Activated T-cell treated with anti-CD3 and anti-CD28 coated beads, Interleukin-2, amount 50 U/mL, for 24 hours (primary cell): ENCODE results near the gene EAPP.
"Not testable (repeated sequence)": the region's sequence is repeated elsewhere in the genome, so short reads cannot be mapped to it uniquely, and the experiment has no call there.

Experiments
- DNase-seq: peaks from one replicate; pipeline ENCODE4 v3.0.0-alpha.2; 2020
- H3K27ac Mint-ChIP-seq: 2 replicates; pipeline ENCODE4 v1.8.0; 2020; ENCODE audit warnings: mild to moderate bottlenecking, mixed read lengths
- H3K27me3 Mint-ChIP-seq: 2 replicates; pipeline ENCODE4 v1.8.0; 2020; ENCODE audit warnings: mixed read lengths
- H3K36me3 Mint-ChIP-seq: 2 replicates; pipeline ENCODE4 v1.8.0; 2020; ENCODE audit warnings: low read depth, mixed read lengths
- H3K4me1 Mint-ChIP-seq: 2 replicates; pipeline ENCODE4 v1.8.0; 2020; ENCODE audit warnings: low read depth, mixed read lengths
- H3K4me3 Mint-ChIP-seq: 2 replicates; pipeline ENCODE4 v1.8.0; 2020; ENCODE audit warnings: mild to moderate bottlenecking, moderate library complexity, mixed read lengths
- H3K9me3 Mint-ChIP-seq: 2 replicates; pipeline ENCODE4 v1.8.0; 2020; ENCODE audit warnings: mixed read lengths

The EAPP gene

DNA sequence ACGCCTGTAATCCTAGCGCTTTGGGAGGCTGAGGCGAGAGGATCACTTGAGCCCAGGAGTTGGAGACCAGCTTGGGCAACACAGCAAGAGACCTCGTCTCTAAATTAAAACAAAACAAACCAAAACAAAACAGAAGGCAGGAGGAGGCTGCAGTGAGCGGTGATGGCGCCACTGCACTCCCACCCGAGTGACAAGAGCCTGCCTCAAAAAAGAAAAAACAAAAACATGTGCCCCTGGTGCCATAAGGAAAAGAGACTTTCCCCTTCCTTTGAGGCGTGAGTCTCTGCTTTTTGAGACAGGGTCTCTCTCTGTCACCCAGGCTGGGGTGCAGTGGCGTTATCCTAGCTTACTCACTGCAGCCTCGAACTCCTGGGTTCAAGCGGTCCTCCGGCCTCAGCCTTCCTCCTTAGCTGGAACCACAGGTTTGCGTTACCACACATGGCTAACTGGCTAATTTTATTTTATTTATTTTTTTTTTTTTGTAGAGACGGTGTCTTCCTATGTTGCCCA lies 9.0 kb upstream of the EAPP start:
- H3K4me3 Mint-ChIP-seq: no peak overlapping the region
- H3K9me3 Mint-ChIP-seq: peaks cover 5% of the 10 kb centered on the region
- peak overlapping the region; percentile 83 for H3K27ac Mint-ChIP-seq
- peaks cover 14% of the 10 kb centered on the region for H3K4me1 Mint-ChIP-seq
- no peaks in the 10 kb centered on the region for H3K36me3 Mint-ChIP-seq
- H3K27me3 Mint-ChIP-seq: no peaks in the 10 kb centered on the region
- DNase-seq: peak; percentile 26

DNA sequence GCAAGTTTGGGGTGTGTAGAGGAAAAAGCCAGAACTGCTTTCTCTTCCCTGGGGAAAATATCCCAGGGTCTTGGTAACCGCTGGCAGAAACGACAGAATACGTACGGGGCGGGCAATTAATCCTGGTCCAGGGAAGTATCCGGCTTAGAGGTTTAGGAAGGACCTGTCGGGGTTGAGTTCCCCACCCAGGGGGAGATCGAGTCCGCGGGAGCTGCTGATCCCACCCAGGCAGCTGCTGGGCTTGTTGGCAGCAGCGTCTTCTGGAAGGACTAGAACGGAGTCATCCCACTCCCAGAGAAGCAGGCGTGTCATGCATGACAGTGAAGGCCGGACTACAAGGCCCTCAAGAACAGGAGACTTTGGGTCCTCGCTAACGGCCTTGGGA lies 7.6 kb upstream of the EAPP start:
- not testable (repeated sequence) for H3K4me3 Mint-ChIP-seq, H3K36me3 Mint-ChIP-seq, DNase-seq, H3K27me3 Mint-ChIP-seq, H3K9me3 Mint-ChIP-seq, H3K27ac Mint-ChIP-seq
- peaks cover 14% of the 10 kb centered on the region for H3K4me1 Mint-ChIP-seq

DNA sequence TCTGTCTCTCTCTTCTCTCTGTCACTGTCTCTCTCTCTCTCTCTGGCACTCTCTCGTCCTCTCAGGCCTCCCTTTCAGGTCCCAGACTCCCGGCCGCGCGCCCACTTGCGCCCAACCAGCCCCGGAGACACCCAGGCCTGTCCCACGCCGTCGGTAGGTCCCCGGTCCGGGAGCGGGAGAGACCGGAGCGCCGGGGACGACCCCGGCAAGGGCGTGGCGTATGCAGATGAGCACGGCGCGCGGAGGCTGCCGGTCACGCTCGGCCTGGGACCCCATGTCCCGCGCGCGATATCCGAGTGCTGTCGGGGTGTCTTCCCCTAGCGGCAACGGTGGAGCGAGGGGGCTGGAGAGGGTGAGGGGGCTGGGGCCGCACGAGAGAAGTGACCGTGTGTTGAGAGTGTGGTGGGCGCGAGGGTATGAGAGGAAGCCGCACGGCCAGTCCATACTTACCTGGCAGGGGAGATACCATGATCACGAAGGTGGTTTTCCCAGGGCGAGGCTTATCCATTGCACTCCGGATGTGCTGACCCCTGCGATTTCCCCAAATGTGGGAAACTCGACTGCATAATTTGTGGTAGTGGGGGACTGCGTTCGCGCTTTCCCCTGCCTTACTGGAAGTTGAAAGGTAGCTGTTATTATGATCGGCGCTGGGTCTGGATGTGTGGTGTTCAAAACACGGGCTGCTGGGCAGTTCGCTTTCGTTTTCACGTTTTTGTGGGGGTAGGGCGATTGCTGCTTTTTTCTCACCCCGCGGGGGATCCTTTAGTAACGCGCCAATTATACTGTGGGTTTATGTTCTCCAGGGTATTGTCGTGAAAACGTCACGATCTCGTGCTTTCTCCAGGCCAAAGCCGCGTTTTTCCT lies 7.0 kb upstream of the EAPP start:
- not testable (repeated sequence) for H3K4me3 Mint-ChIP-seq, H3K36me3 Mint-ChIP-seq, H3K27ac Mint-ChIP-seq, DNase-seq, H3K9me3 Mint-ChIP-seq, H3K27me3 Mint-ChIP-seq
- peaks cover 10% of the 10 kb centered on the region for H3K4me1 Mint-ChIP-seq

DNA sequence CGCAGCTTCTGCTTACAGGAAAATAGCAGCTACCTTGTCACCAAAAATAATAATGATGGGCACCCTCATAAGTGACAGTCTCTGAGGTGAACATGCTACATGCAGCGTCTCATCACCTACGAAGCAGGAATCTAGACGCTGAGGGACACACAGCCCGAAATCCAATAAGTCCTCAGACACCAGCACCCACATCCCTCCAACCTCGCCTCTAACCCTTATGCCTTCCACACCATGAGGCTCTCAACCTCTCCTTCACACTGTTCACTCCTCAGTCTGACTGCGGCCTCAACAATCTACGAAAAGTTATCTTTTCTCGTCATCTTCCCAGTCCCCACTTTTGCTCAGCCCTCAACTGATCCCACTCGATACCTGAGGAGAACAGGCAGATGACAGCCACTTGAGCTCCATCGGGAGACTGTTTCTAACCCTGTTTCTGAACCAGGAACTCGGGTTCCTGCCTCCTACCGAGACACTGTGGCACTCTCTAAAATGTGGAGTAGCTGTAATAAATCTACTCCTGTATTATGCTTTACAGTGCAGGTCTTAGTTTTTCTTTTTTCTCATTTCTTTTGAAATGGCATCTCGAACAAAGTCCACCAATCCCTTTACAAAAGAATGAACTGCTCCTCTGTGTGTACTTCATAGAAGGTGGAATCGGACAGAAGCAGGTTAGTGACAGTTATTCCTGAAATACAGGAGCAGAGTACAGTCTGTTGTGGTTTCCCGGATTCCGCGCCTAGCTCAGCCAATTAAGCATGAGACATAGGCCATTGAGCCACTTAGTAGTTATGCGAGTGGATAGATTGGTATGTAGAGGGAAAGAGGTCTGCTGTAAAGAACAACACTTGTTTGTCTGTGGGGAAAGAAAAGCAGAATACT lies 919 bp upstream of the EAPP start:
- H3K27ac Mint-ChIP-seq: peak overlapping the region; percentile 99
- peak overlapping the region; percentile 100 for H3K4me3 Mint-ChIP-seq
- DNase-seq, H3K9me3 Mint-ChIP-seq, H3K27me3 Mint-ChIP-seq: not testable (repeated sequence)
- peaks cover 27% of the 10 kb centered on the region for H3K36me3 Mint-ChIP-seq
- H3K4me1 Mint-ChIP-seq: peaks cover 33% of the 10 kb centered on the region

DNA sequence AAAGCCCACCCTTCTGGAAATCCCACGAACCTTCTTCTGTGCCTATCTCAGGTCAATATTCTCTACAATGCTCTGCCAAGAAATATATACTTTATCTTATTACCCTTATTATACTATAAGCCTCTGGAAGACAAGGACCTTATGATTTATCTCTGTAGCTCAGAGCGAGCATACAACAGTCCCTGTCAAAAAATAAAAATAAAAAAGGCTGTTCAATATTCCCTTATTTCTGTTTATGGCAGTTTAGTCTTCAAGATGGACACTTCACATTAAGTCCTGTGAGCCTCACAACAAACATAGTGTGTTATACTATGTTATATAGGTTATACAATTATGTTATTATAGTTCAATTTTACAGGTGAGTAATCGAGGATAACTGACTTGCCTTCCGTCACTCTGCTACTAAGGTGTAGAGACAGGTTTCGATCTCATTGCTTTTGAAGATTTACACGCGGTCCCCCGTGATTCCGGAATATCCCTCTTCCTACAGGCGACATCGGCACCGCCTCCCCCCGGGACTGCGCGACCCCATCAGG lies 562 bp downstream of the EAPP start:
- Mint-ChIP-seq H3K27me3 (no peaks in the 10 kb centered on the region), H3K27ac (peak overlapping the region; percentile 99)
- DNase-seq: no peak

GRCh38 chr14:34538096-34538495 lies 1.4 kb downstream of the EAPP start:
- H3K27me3 Mint-ChIP-seq, H3K9me3 Mint-ChIP-seq, DNase-seq: not testable (repeated sequence)
- H3K27ac Mint-ChIP-seq: peak overlapping the region; percentile 99
- H3K4me1 Mint-ChIP-seq: peaks cover 43% of the 10 kb centered on the region
- peak overlapping the region; percentile 100 for H3K4me3 Mint-ChIP-seq
- peaks cover 42% of the 10 kb centered on the region for H3K36me3 Mint-ChIP-seq

More for the DNA sequence above, 562 bp downstream of the EAPP start:
- H3K9me3 Mint-ChIP-seq: no peaks in the 10 kb centered on the region
- H3K4me1 Mint-ChIP-seq: peaks cover 39% of the 10 kb centered on the region
- H3K4me3 Mint-ChIP-seq: peak overlapping the region; percentile 100
- H3K36me3 Mint-ChIP-seq: peaks cover 35% of the 10 kb centered on the region

DNA sequence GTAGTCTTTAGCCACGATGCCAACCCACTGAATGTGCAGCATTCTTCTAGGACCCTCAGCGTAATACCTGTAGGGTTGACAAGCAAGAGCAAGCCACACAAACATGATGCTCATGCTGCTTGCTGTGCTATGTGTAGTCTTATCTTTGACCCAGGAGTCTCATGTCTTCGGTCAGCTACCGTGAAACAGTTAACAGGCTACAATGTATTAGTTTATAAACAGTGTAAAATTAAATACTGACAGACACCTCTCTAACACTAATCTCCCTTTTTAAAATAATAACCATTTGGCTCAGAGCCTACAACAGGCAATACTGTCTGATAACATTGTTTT lies 1.9 kb downstream of the EAPP start:
- Mint-ChIP-seq H3K27me3 (no peaks in the 10 kb centered on the region), H3K4me3 (peak overlapping the region; percentile 53), H3K4me1 (peaks cover 43% of the 10 kb centered on the region), H3K9me3 (no peaks in the 10 kb centered on the region), H3K27ac (peak overlapping the region; percentile 82), H3K36me3 (peaks cover 46% of the 10 kb centered on the region)
- no peak for DNase-seq

- peak overlapping the region; percentile 82 for H3K27ac Mint-ChIP-seq
- peaks cover 43% of the 10 kb centered on the region for H3K4me1 Mint-ChIP-seq
- H3K9me3 Mint-ChIP-seq: no peaks in the 10 kb centered on the region
- H3K4me3 Mint-ChIP-seq: peak overlapping the region; percentile 53
- H3K27me3 Mint-ChIP-seq: no peaks in the 10 kb centered on the region
- H3K36me3 Mint-ChIP-seq: peaks cover 52% of the 10 kb centered on the region
- DNase-seq: no peak
Observed at GRCh38 chr14:34536951-34537676, 2.4 kb downstream of the EAPP start.

DNA sequence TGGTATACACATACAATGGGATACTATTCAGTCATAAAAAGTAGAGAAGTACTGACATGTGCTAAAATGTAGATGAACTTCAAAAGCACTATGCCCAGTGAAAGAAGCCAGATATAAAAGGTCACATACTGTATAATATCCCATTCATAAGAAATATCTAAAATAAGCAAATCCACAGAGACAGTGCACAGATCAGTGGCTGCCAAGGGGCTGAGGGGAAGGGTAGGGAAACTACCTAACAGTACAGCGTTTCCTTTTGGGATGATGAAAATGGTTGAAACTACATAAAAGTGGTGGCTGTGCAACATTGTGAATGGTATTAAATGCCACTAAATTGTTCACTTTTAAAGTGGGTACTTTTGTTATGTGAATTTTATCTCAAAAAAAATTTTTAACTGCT lies 11.9 kb downstream of the EAPP start:
- no peaks in the 10 kb centered on the region for H3K27me3 Mint-ChIP-seq
- no peaks in the 10 kb centered on the region for H3K4me1 Mint-ChIP-seq
- H3K9me3 Mint-ChIP-seq: no peaks in the 10 kb centered on the region
- H3K4me3 Mint-ChIP-seq: no peak overlapping the region
- peaks cover 87% of the 10 kb centered on the region for H3K36me3 Mint-ChIP-seq
- no peak for DNase-seq
- H3K27ac Mint-ChIP-seq: no peak overlapping the region

GRCh38 chr14:34524216-34524615 lies 15.3 kb downstream of the EAPP start:
- peaks cover 88% of the 10 kb centered on the region for H3K36me3 Mint-ChIP-seq
- not testable (repeated sequence) for H3K27ac Mint-ChIP-seq, DNase-seq, H3K27me3 Mint-ChIP-seq, H3K9me3 Mint-ChIP-seq, H3K4me1 Mint-ChIP-seq, H3K4me3 Mint-ChIP-seq

DNA sequence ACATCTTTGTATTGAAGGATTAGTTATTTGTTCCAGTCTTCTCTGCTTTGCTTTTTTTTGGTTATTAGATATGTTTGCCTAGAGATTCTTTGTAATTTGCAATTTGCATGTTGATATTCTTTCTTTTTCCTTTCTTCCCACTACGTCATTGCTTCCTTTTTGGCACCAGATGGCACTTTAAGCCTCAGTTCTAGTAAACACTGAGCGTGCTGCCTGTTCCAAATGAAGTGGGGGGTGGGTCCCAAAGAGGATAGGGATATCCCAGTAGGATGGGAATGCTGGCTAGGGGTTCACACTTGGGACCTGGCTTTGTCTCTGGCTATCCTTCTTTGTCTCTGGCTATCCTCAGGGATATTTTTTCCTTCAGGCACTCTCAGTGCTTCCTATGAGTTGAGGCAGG lies 17.0 kb downstream of the EAPP start:
- no peak for DNase-seq
- Mint-ChIP-seq H3K9me3 (no peaks in the 10 kb centered on the region), H3K27me3 (no peaks in the 10 kb centered on the region), H3K27ac (no peak overlapping the region), H3K36me3 (peaks cover 88% of the 10 kb centered on the region), H3K4me1 (no peaks in the 10 kb centered on the region), H3K4me3 (no peak overlapping the region)

- H3K27me3 Mint-ChIP-seq, H3K4me3 Mint-ChIP-seq, DNase-seq, H3K9me3 Mint-ChIP-seq, H3K4me1 Mint-ChIP-seq, H3K27ac Mint-ChIP-seq: not testable (repeated sequence)
- peaks cover 87% of the 10 kb centered on the region for H3K36me3 Mint-ChIP-seq
Observed at GRCh38 chr14:34521071-34521470, 18.4 kb downstream of the EAPP start.

DNA sequence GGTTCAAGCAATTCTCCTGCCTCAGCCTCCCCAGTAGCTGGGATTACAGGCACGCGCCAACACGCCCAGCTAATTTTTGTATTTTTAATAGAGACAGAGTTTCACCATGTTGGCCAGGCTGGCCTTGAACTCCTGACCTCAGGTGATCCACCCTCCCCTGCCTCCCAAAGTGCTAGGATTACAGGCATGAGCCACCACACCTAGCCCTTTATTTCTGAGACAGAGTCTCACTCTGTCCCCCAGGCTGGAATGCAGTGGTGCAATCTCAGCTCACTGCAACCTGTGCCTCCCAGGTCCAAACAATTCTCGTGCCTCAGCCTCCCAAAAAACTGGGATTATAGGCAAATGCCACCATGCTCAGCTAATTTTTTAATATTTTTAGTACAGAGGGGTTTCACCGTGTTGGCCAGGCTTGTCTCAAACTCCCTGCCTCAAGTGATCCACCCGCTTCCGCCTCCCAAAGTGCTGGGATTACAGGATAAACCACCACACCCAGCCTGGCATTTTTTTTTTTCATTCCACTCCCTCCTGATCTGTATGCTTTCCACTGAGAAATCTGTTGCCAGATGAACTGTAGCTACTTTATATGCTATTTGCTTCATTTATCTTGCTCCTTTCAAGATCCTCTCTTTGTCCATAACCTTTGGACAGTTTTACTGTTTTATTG lies 19.1 kb downstream of the EAPP start:
- not testable (repeated sequence) for H3K4me3 Mint-ChIP-seq, H3K9me3 Mint-ChIP-seq, H3K27ac Mint-ChIP-seq, DNase-seq, H3K4me1 Mint-ChIP-seq, H3K27me3 Mint-ChIP-seq
- H3K36me3 Mint-ChIP-seq: peaks cover 90% of the 10 kb centered on the region

DNA sequence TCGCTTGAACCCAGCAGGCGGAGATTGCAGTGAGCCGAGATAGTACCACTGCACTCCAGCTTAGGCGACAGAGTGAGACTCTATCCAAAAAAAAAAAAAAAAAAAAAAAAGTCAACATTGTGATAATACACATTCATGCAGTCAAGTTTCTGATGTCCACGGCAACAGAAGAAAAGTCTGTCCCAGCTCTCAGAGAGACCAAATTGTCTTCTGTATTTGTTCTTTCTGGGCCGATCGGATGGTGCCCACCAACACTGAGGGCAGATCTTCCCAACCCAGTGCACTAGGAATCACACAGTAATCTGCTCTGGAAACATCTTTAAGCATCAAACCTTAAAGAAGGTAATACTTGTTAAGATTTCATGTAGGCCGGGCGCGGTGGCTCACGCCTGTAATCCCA lies 31.6 kb downstream of the EAPP start:
- no peaks in the 10 kb centered on the region for H3K9me3 Mint-ChIP-seq
- H3K36me3 Mint-ChIP-seq: no peaks in the 10 kb centered on the region
- no peak overlapping the region for H3K4me3 Mint-ChIP-seq
- H3K27me3 Mint-ChIP-seq: no peaks in the 10 kb centered on the region
- H3K4me1 Mint-ChIP-seq: no peaks in the 10 kb centered on the region
- no peak for DNase-seq
- no peak overlapping the region for H3K27ac Mint-ChIP-seq
